Ovary (tissue), 3 donors: Measurements from ENCODE around the gene ATP2B2.

Experiments
- CTCF ChIP-seq, 3 donors: fragments of 450-650 bp in 2 of 3; fragments of 200-600 bp in 1 of 3; IDR thresholded peaks; one replicate each; pipeline versions ENCODE4 v1.5.1 to v1.8.0; 2016 to 2022; ENCODE audit warnings: antibody characterized with exemption in 3 of 3, mild to moderate bottlenecking in 1 of 3
- POLR2A ChIP-seq: fragments of 450-650 bp; IDR thresholded peaks from one replicate; pipeline ENCODE4 v1.6.1; 2017; ENCODE audit warnings: antibody characterized with exemption, mild to moderate bottlenecking, moderate library complexity
- donor health status: DM: no; HTN: no; CAD: no.

GRCh38 chr3:10378246-10378645, 127.1 kb downstream of the ATP2B2 start:
- TF ChIP-seq POLR2A (no peak), CTCF (IDR thresholded peaks at IDR 0.05) (no peak)
